OCI-LY3 (cell line): ENCODE measurements around the gene EPHA2.

Source experiments
- EZH2phosphoT487 ChIP-seq: fragments of 200-600 bp; shearing (Covaris generic); IDR thresholded peaks from 2 replicates; pipeline ENCODE4 v1.6.1; 2018; ENCODE audit warnings: antibody characterized with exemption, mixed run types, low read depth
- TF ChIP-seq, protein P1 (sequence below): fragments of 200-600, 300-600 bp; sonication (generic); IDR thresholded peaks from 2 replicates; pipeline ENCODE4 v1.5.1; 2014; ENCODE audit warnings: antibody characterized with exemption, low read length, low read depth

DNA sequence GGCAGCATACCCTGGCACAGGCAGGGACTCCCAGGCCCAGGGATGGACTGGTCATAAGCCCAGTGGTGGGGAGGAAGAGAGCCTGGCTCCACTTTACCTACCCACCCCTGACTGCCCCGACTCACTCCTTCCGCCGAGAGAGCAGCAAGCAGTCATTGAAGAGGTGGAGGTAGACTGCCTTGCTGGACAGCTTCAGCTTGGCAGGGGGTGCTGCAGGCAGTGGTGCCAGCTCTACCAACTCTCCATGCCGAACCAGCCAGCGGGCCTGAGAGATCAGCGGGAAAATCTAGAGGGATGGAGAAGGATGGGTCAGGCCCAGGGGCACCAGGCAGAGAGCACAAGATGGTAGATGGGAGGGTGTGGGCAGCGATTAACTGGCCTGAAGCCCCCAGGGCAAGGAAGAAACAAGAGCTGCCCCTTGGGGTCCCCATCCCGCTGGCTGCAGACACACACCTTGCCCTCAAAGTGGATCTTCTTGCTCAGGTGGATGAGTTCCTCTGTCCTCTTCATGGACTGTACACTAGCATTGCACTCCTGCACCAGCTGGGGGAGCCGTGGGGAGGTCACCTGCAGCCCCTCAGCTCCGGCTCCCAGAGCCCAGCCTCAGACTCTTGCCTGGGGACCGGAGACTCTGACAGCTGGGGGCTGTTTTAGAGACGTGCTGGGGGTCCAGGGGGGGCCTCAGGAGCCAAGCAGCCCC lies 48.9 kb upstream of the EPHA2 start:
- TF ChIP-seq, protein P1, sequence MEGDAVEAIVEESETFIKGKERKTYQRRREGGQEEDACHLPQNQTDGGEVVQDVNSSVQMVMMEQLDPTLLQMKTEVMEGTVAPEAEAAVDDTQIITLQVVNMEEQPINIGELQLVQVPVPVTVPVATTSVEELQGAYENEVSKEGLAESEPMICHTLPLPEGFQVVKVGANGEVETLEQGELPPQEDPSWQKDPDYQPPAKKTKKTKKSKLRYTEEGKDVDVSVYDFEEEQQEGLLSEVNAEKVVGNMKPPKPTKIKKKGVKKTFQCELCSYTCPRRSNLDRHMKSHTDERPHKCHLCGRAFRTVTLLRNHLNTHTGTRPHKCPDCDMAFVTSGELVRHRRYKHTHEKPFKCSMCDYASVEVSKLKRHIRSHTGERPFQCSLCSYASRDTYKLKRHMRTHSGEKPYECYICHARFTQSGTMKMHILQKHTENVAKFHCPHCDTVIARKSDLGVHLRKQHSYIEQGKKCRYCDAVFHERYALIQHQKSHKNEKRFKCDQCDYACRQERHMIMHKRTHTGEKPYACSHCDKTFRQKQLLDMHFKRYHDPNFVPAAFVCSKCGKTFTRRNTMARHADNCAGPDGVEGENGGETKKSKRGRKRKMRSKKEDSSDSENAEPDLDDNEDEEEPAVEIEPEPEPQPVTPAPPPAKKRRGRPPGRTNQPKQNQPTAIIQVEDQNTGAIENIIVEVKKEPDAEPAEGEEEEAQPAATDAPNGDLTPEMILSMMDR, result peak; percentile 38
- no peak for TF ChIP-seq EZH2phosphoT487
